IMR-90 (cell line): ENCODE measurements around the gene CWC27. TPM values are rescaled to one million over a fixed set of nuclear protein-coding genes. Genes with fewer than 3 reads are reported as not detected.

Experiments
- ATAC-seq: fragments of 200-7000 bp; cut with Tn5 transposase; 2 replicates; pipeline ENCODE4 v1.9.1; 2020; ENCODE audit warnings: low read depth, mild to moderate bottlenecking, moderate library complexity
- BruUV-seq: library from RNA; stranded (reverse); fragments of 400-500 nt; replicated peaks from 2 replicates; lab custom pipeline; 2021; lab: Mats Ljungman, UMichigan
- CTCF ChIA-PET: fragments of 300-600 bp; formaldehyde crosslinking; extraction: SDS; loops from one replicate; lab custom pipeline; 2021; ENCODE audit warnings: antibody characterized with exemption; lab: Yijun Ruan, JAX
- POLR2A ChIA-PET: fragments of 300-600 bp; sonication (Branson Sonifier 250); formaldehyde crosslinking; loops from one replicate; lab custom pipeline; 2022; ENCODE audit warnings: antibody characterized with exemption; ENCODE audit not compliant: unreplicated experiment; lab: Charles Lee
- DNase-seq: peaks from one replicate; pipeline ENCODE4 v3.0.0; 2013
- H2AFZ ChIP-seq: replicated peaks from 2 replicates; pipeline ENCODE3; 2013; ENCODE audit warnings: low read length, mild to moderate bottlenecking; ENCODE audit not compliant: poor library complexity
- H2AK5ac ChIP-seq: 2 replicates; pipeline ENCODE4 v1.6.1; 2013; ENCODE audit warnings: low read depth, low read length, inconsistent platforms
- H2AK9ac ChIP-seq: replicated peaks from 2 replicates; pipeline ENCODE3; 2013; ENCODE audit warnings: mild to moderate bottlenecking, low read depth, low read length, moderate library complexity; ENCODE audit not compliant: poor library complexity
- H2BK120ac ChIP-seq: 2 replicates; pipeline ENCODE4 v1.6.1; 2013; ENCODE audit warnings: low read depth, low read length, inconsistent platforms
- H2BK15ac ChIP-seq: 3 replicates; pipeline ENCODE4 v1.6.1; 2013; ENCODE audit warnings: low read depth, low read length, inconsistent platforms
- H2BK20ac ChIP-seq: 2 replicates; pipeline ENCODE4 v1.6.1; 2013; ENCODE audit warnings: low read depth, mild to moderate bottlenecking, inconsistent platforms, low read length, moderate library complexity
- H2BK5ac ChIP-seq: 2 replicates; pipeline ENCODE4 v1.6.1; 2013; ENCODE audit warnings: mild to moderate bottlenecking, low read depth, low read length, inconsistent platforms; ENCODE audit not compliant: poor library complexity, severe bottlenecking
- H3K14ac ChIP-seq: replicated peaks from 2 replicates; pipeline ENCODE4 v1.6.1; 2013; ENCODE audit warnings: low read depth, low read length, inconsistent platforms
- H3K18ac ChIP-seq: 2 replicates; pipeline ENCODE4 v1.6.1; 2013; ENCODE audit warnings: low read depth, low read length, control low read depth
- H3K23ac ChIP-seq: 2 replicates; pipeline ENCODE4 v1.6.1; 2013; ENCODE audit warnings: low read depth, low read length, inconsistent platforms
- H3K27ac ChIP-seq: 2 replicates; pipeline ENCODE4 v1.5.1; 2013; ENCODE audit warnings: mild to moderate bottlenecking, control low read depth, low read length; ENCODE audit not compliant: insufficient read depth
- H3K27me3 ChIP-seq: 2 replicates; pipeline ENCODE4 v1.6.1; 2013; ENCODE audit warnings: low read length; ENCODE audit not compliant: control insufficient read depth, insufficient read depth
- H3K36me3 ChIP-seq: 2 replicates; pipeline ENCODE4 v1.6.1; 2013; ENCODE audit warnings: low read length, mixed read lengths; ENCODE audit not compliant: control insufficient read depth, insufficient read depth
- H3K4ac ChIP-seq: 2 replicates; pipeline ENCODE4 v1.6.1; 2013; ENCODE audit warnings: low read depth, low read length, inconsistent platforms
- H3K4me1 ChIP-seq: 2 replicates; pipeline ENCODE4 v1.6.1; 2013; ENCODE audit warnings: low read length, mixed read lengths; ENCODE audit not compliant: control insufficient read depth, insufficient read depth
- H3K4me2 ChIP-seq: 2 replicates; pipeline ENCODE4 v1.6.1; 2013; ENCODE audit warnings: low read depth, mild to moderate bottlenecking, control low read depth, low read length, moderate library complexity
- H3K4me3 ChIP-seq: 2 replicates; pipeline ENCODE4 v1.5.1; 2013; ENCODE audit warnings: low read depth, mild to moderate bottlenecking, control low read depth, low read length, moderate library complexity; ENCODE audit not compliant: insufficient read depth
- H3K56ac ChIP-seq: 2 replicates; pipeline ENCODE4 v1.6.1; 2013; ENCODE audit warnings: low read length, inconsistent platforms; ENCODE audit not compliant: insufficient read depth; ENCODE audit errors: extremely low read depth
- H3K79me1 ChIP-seq, 2 experiments: 2 replicates each; pipeline ENCODE4 v1.6.1; 2013; ENCODE audit warnings: low read length in 2 of 2, inconsistent platforms in 1 of 2, low read depth in 1 of 2
- H3K9ac ChIP-seq: 2 replicates; pipeline ENCODE4 v1.6.1; 2013; ENCODE audit warnings: low read depth, low read length, control low read depth
- H3K9me1 ChIP-seq: 2 replicates; pipeline ENCODE4 v1.6.1; 2013; ENCODE audit warnings: low read length, inconsistent platforms; ENCODE audit not compliant: insufficient read depth
- H3K9me3 ChIP-seq: 2 replicates; pipeline ENCODE4 v1.6.1; 2013; ENCODE audit warnings: low read length; ENCODE audit not compliant: control insufficient read depth, insufficient read depth
- H4K20me1 ChIP-seq: 2 replicates; pipeline ENCODE4 v1.6.1; 2013; ENCODE audit warnings: low read length, inconsistent platforms; ENCODE audit not compliant: insufficient read depth
- H4K5ac ChIP-seq: 2 replicates; pipeline ENCODE4 v1.6.1; 2013; ENCODE audit warnings: mild to moderate bottlenecking, low read depth, low read length, control low read depth
- H4K8ac ChIP-seq, 2 experiments: 2 replicates each; pipeline ENCODE4 v1.6.1; 2013; ENCODE audit warnings: low read depth in 2 of 2, low read length in 2 of 2, control low read depth in 1 of 2, inconsistent platforms in 1 of 2
- H4K91ac ChIP-seq: 2 replicates; pipeline ENCODE4 v1.6.1; 2013; ENCODE audit warnings: low read depth, low read length, inconsistent platforms; ENCODE audit not compliant: insufficient read depth
- BHLHE40 ChIP-seq: fragments of 150-350 bp; IDR thresholded peaks from 2 replicates; pipeline ENCODE4 v1.6.1; 2016; ENCODE audit warnings: mild to moderate bottlenecking, low read depth, low read length
- CEBPB ChIP-seq: IDR thresholded peaks from 2 replicates; pipeline ENCODE4 v1.6.1; 2012; ENCODE audit warnings: low read depth, low read length, improper control_type of control experiment
- CTCF ChIP-seq: conservative IDR thresholded peaks from 2 replicates; pipeline ENCODE4 v1.5.1; 2012; ENCODE audit warnings: mild to moderate bottlenecking, low read depth, low read length, improper control_type of control experiment
- RCOR1 ChIP-seq: IDR thresholded peaks from 2 replicates; pipeline ENCODE4 v1.6.1; 2012; ENCODE audit warnings: mild to moderate bottlenecking, low read length, improper control_type of control experiment; ENCODE audit not compliant: insufficient replicate concordance
- WGBS, 2 experiments: methylation state at CpG; one replicate each; pipeline versions ENCODE4 v1.1.5 to v1.1.7; 2013; ENCODE audit warnings: missing lambda C conversion rate in 2 of 2; ENCODE audit not compliant: insufficient read length in 1 of 2; ENCODE audit errors: extremely low coverage in 2 of 2; 5-methylcytosine and 5-hydroxymethylcytosine counted together
- dilution Hi-C: fragments of 300-500 bp; cut with HindIII; formaldehyde crosslinking; loops from one replicate; pipeline ENCODE4 v1.14.3; 2018; ENCODE audit warnings: low sequenced_read_pairs; ENCODE audit not compliant: unreplicated experiment
- in situ Hi-C: fragments of 300-500 bp; cut with MboI; formaldehyde crosslinking; loops from 3 replicates; pipeline ENCODE4 v1.14.3; 2019; ENCODE audit warnings: low sequenced_read_pairs, inconsistent platforms, mixed read lengths
- intact Hi-C: fragments of 100-400 bp; cut with micrococcal nuclease; formaldehyde crosslinking; loops from 2 replicates; pipeline ENCODE4 v1.10.0; 2022
- polyA plus RNA-seq, 3 experiments: library from polyadenylated mRNA; depleted of rRNA; stranded (reverse); fragments of >200 nt; gene quantifications; 2 replicates each; pipeline ENCODE4 v1.2.3, GENCODE V29; 2012; ENCODE audit warnings: low replicate concordance in 1 of 3
- total RNA-seq: library from RNA; depleted of rRNA; stranded (reverse); fragments of >200 nt; gene quantifications from 2 replicates; pipeline ENCODE4 v1.2.3, GENCODE V29; 2012

Gene CWC27
- total and polyA plus RNA-seq, 2 of the 4 experiments (the other 2 are of a cell fraction), result 13.3 to 17.1 TPM

DNA sequence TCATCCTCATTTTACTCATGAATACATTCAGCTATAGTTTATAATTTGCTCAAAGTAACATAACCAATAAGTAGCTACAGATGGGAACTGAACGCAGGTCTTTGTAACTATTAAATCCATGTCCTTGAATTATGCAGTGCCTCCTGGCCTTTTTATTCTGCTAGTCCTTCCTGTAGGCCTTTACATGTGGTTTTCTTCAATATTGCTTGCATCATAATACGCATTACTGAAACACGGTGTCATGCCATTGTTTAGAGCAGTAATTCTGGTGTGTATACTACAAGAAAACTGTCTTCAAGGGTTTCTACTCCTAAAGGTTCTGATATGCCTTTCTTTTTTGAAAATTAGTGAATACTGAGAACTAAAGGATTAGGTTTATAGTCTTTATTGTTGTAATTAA, 20.7 kb downstream of the CWC27 start:
- no peak overlapping the region for H2AK9ac ChIP-seq
- no TSS peak for BruUV-seq
- H3K4me1 ChIP-seq, result no peaks in the 10 kb centered on the region; the same call in 1 of the 2 replicates
- no peaks in the 10 kb centered on the region for H3K9me3 ChIP-seq
- H4K8ac ChIP-seq, result no peak overlapping the region
- no peak overlapping the region for H3K4me3 ChIP-seq
- H3K9ac ChIP-seq, result no peak overlapping the region
- in situ Hi-C loops, result loop anchor here (25.0 kb wide), 1 partner anchor 552 kb away; no protein-coding TSS in a partner anchor
- TF ChIP-seq BHLHE40 (no peak), CEBPB (peak; percentile 82), RCOR1 (no peak), CTCF (no peak)
- POLR2A ChIA-PET, result no interaction called here
- no peak overlapping the region for H3K14ac ChIP-seq
- H4K5ac ChIP-seq, result no peak overlapping the region
- no peaks in the 10 kb centered on the region for H3K27me3 ChIP-seq
- CTCF ChIA-PET, result no interaction called here
- H2AK5ac ChIP-seq, result no peak overlapping the region
- no peaks in the 10 kb centered on the region for H3K79me1 ChIP-seq
- H2BK5ac ChIP-seq, result no peak overlapping the region
- WGBS, 2 experiments, result no CpG with 5 or more reads among the region's 3 CpGs
- ATAC-seq, result peak; percentile 63
- no peak overlapping the region for H2BK20ac ChIP-seq
- H2BK15ac ChIP-seq, result no peak overlapping the region
- peak; percentile 83 for DNase-seq
- no peaks in the 10 kb centered on the region for H4K20me1 ChIP-seq
- 0 out of 2 replicates have a peak, but pooled peaks cover 3% of the 10 kb centered on the region for H3K36me3 ChIP-seq
- no peak overlapping the region for H2AFZ ChIP-seq
- no peak overlapping the region for H3K27ac ChIP-seq
- H2BK120ac ChIP-seq, result no peak overlapping the region
- dilution Hi-C loops, result no loop called here
- no peak overlapping the region for H3K18ac ChIP-seq
- H3K4ac ChIP-seq, result no peak overlapping the region
- H3K56ac ChIP-seq, result no peak overlapping the region
- peaks cover 5% of the 10 kb centered on the region; the same call in 1 of the 2 replicates for H3K9me1 ChIP-seq
- H4K91ac ChIP-seq, result no peak overlapping the region
- H3K4me2 ChIP-seq, result no peak overlapping the region
- intact Hi-C loops, result no loop called here
- H3K23ac ChIP-seq, result no peak overlapping the region
